Testis (tissue), 2 donors: ENCODE measurements around the gene PACS1.

Source experiments
- POLR2A ChIP-seq: fragments of 450-650 bp; IDR thresholded peaks from one replicate; pipeline ENCODE4 v1.6.1; 2017; ENCODE audit warnings: antibody characterized with exemption, mild to moderate bottlenecking, moderate library complexity
- TF ChIP-seq, protein P1 (sequence below), 3 experiments: fragments of 450-650 bp in 2 of 3; fragments of 200-600 bp in 1 of 3; sonication (generic) in 1 of 3; IDR thresholded peaks; one replicate each; pipeline ENCODE4 v1.5.1; 2016 to 2019; ENCODE audit warnings: antibody characterized with exemption in 3 of 3, mild to moderate bottlenecking in 2 of 3, moderate library complexity in 1 of 3

GRCh38 chr11:66118847-66119246 lies 48.8 kb downstream of the PACS1 start:
- no peak for TF ChIP-seq POLR2A
- TF ChIP-seq, protein P1, sequence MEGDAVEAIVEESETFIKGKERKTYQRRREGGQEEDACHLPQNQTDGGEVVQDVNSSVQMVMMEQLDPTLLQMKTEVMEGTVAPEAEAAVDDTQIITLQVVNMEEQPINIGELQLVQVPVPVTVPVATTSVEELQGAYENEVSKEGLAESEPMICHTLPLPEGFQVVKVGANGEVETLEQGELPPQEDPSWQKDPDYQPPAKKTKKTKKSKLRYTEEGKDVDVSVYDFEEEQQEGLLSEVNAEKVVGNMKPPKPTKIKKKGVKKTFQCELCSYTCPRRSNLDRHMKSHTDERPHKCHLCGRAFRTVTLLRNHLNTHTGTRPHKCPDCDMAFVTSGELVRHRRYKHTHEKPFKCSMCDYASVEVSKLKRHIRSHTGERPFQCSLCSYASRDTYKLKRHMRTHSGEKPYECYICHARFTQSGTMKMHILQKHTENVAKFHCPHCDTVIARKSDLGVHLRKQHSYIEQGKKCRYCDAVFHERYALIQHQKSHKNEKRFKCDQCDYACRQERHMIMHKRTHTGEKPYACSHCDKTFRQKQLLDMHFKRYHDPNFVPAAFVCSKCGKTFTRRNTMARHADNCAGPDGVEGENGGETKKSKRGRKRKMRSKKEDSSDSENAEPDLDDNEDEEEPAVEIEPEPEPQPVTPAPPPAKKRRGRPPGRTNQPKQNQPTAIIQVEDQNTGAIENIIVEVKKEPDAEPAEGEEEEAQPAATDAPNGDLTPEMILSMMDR (IDR thresholded peaks at IDR 0.05): no peak
